ENCODE measurements around the gene LYPD3.

GRCh38 chr19:43425567-43426392 is 39.6 kb downstream of the LYPD3 start:
- TF ChIP-seq CTCF (IDR thresholded peaks at IDR 0.05) (peak in 3 of 4 experiments; percentile 32 to 57 (median 43)), POLR2AphosphoS5 (IDR thresholded peaks at IDR 0.05) (no peak), POLR2A (IDR thresholded peaks at IDR 0.05) (no peak)

Measured in prostate gland (tissue), 2 donors.